Stimulated activated memory B cell treated with anti-CD40 and anti-IgM and Interleukin-4, amounts not matched to agents 10 μg/mL and 1 μg/mL and 100 μg/mL, for 72 hours (primary cell): ENCODE data around the gene FAF2.
"Not testable (repeated sequence)": the region's sequence is repeated elsewhere in the genome, so short reads cannot be mapped to it uniquely, and the experiment has no call there.

ENCODE experiments used
- ATAC-seq: fragments of 150-1000 bp; cut with Tn5 transposase; 2 replicates; pipeline ENCODE4 v1.10.0; 2021
- H3K27ac Mint-ChIP-seq: one replicate; pipeline ENCODE4 v1.8.0; 2022; ENCODE audit warnings: mild to moderate bottlenecking, mixed read lengths
- H3K27me3 Mint-ChIP-seq: one replicate; pipeline ENCODE4 v1.8.0; 2022; ENCODE audit warnings: mixed read lengths
- H3K36me3 Mint-ChIP-seq: one replicate; pipeline ENCODE4 v1.8.0; 2022; ENCODE audit warnings: mixed read lengths
- H3K4me1 Mint-ChIP-seq: one replicate; pipeline ENCODE4 v1.8.0; 2022; ENCODE audit warnings: mixed read lengths
- H3K4me3 Mint-ChIP-seq: one replicate; pipeline ENCODE4 v1.8.0; 2022; ENCODE audit warnings: mild to moderate bottlenecking, moderate library complexity, mixed read lengths
- H3K9me3 Mint-ChIP-seq: one replicate; pipeline ENCODE4 v1.8.0; 2022; ENCODE audit warnings: mixed read lengths

FAF2 gene

DNA sequence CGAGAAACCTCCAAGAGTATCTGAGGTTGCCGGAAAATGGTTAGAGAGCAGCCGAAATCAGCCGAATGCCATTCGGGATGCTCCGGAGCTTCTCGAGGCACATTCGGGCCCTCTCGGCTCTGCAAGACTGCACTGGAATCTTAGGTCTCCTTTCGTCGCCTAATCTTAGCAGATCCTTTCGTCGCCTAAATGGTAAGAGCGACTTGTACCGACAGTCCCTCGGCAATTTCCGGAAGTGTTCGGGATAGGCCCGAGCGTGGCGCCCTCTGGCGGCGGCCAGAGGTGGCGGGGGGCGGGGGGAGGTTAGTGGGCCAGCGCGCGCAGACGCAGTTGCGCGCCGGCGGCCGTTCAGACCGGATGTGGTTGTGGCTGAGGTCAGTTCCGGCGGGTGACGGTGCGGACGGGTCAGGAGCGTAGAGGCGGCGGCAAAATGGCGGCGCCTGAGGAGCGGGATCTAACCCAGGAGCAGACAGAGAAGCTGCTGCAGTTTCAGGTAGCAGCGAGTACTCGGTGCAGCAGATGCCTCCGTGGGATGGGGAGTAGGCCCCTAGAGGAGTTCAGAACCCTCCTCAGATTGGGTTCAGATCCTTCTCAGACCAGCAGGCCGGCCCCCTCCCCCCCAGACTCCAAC is at the start of gene FAF2:
Gene FAF2 (plus strand): TSS at position 408 of the 631 bp plus-strand sequence. CDS start 23 bp downstream, at position 431.
- Mint-ChIP-seq H3K4me1 (peaks cover 37% of the 10 kb centered on the region), H3K27me3 (no peaks in the 10 kb centered on the region), H3K27ac (peak within 1 kb of the TSS; percentile 97), H3K9me3 (no peaks in the 10 kb centered on the region), H3K36me3 (peaks cover 8% of the 10 kb centered on the region), H3K4me3 (peak within 1 kb of the TSS; percentile 81)
- peak; percentile 98 for ATAC-seq

GRCh38 chr5:176400382-176401156 is 47.6 kb upstream of the FAF2 start:
- Mint-ChIP-seq H3K27me3 (no peaks in the 10 kb centered on the region), H3K4me1 (no peaks in the 10 kb centered on the region), H3K36me3 (peaks cover 15% of the 10 kb centered on the region), H3K27ac (no peak overlapping the region), H3K9me3 (no peaks in the 10 kb centered on the region), H3K4me3 (no peak overlapping the region)
- no peak for ATAC-seq

- no peak for ATAC-seq
- no peak overlapping the region for H3K4me3 Mint-ChIP-seq
- H3K27ac Mint-ChIP-seq: no peak overlapping the region
- H3K27me3 Mint-ChIP-seq: no peaks in the 10 kb centered on the region
- no peaks in the 10 kb centered on the region for H3K4me1 Mint-ChIP-seq
- no peaks in the 10 kb centered on the region for H3K9me3 Mint-ChIP-seq
- peaks cover 23% of the 10 kb centered on the region for H3K36me3 Mint-ChIP-seq
Measured at GRCh38 chr5:176401281-176402205, 46.6 kb upstream of the FAF2 start.

- Mint-ChIP-seq H3K27me3 (no peaks in the 10 kb centered on the region), H3K27ac (no peak overlapping the region), H3K9me3 (no peaks in the 10 kb centered on the region), H3K4me1 (peaks cover under 1% of the 10 kb centered on the region), H3K36me3 (peaks cover 19% of the 10 kb centered on the region), H3K4me3 (no peak overlapping the region)
- no peak for ATAC-seq
Measured at GRCh38 chr5:176405656-176406435, 42.3 kb upstream of the FAF2 start.

- no peaks in the 10 kb centered on the region for H3K27me3 Mint-ChIP-seq
- ATAC-seq: no peak
- no peaks in the 10 kb centered on the region for H3K9me3 Mint-ChIP-seq
- no peak overlapping the region for H3K27ac Mint-ChIP-seq
- H3K36me3 Mint-ChIP-seq: peaks cover 25% of the 10 kb centered on the region
- H3K4me1 Mint-ChIP-seq: peaks cover 8% of the 10 kb centered on the region
- H3K4me3 Mint-ChIP-seq: no peak overlapping the region
Measured at GRCh38 chr5:176406436-176407052, 41.6 kb upstream of the FAF2 start.

GRCh38 chr5:176407456-176408251 is 40.5 kb upstream of the FAF2 start:
- no peak for ATAC-seq
- Mint-ChIP-seq H3K27me3 (no peaks in the 10 kb centered on the region), H3K4me3 (no peak overlapping the region), H3K4me1 (peaks cover 16% of the 10 kb centered on the region), H3K36me3 (peaks cover 25% of the 10 kb centered on the region), H3K9me3 (no peaks in the 10 kb centered on the region), H3K27ac (no peak overlapping the region)

GRCh38 chr5:176408252-176408573 is 40.0 kb upstream of the FAF2 start:
- not testable (repeated sequence) for H3K27ac Mint-ChIP-seq, ATAC-seq, H3K27me3 Mint-ChIP-seq, H3K9me3 Mint-ChIP-seq, H3K4me3 Mint-ChIP-seq
- Mint-ChIP-seq H3K4me1 (peaks cover 21% of the 10 kb centered on the region), H3K36me3 (peaks cover 25% of the 10 kb centered on the region)

DNA sequence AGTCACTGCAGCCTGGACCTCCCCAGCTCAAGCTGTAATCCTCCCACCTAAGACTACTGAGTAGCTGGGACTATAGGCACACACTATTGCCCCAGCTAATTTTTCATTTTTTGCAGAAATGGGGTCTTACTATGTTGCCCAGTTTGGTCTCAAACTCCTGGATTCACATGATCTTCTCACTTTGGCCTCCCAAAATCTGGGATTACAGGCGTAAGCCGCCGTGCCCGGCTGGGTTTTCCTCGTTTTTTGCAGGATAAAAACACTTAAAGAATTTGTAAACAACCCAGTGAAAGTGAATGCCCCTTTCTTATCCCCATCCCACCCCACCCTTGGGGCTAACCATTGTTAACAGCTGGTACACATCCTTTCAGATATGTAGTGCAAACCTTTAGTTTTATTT is 39.6 kb upstream of the FAF2 start:
- peaks cover 22% of the 10 kb centered on the region for H3K4me1 Mint-ChIP-seq
- peaks cover 25% of the 10 kb centered on the region for H3K36me3 Mint-ChIP-seq
- no peaks in the 10 kb centered on the region for H3K27me3 Mint-ChIP-seq
- H3K4me3 Mint-ChIP-seq: no peak overlapping the region
- no peak for ATAC-seq
- H3K27ac Mint-ChIP-seq: no peak overlapping the region
- no peaks in the 10 kb centered on the region for H3K9me3 Mint-ChIP-seq

DNA sequence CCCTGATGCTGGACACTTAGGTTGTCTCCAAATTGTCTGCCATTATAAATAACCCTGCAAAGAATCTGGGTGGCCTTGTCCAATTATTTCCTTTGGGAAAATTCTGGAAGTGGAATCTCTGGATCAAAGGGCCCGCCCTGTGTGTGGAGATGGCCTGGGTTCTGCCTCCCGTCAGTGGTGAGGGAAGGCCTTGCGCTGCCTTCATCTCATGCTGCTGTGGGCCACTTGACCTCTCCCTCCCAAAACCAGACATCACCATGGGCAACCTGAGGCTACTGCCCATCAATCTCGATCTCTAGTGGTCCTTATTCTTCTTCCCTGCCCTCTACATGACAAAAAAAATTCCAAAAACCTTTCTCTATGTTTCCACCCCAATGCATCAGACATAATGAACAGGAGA is 38.4 kb upstream of the FAF2 start:
- peaks cover 34% of the 10 kb centered on the region for H3K4me1 Mint-ChIP-seq
- peaks cover 25% of the 10 kb centered on the region for H3K36me3 Mint-ChIP-seq
- no peaks in the 10 kb centered on the region for H3K27me3 Mint-ChIP-seq
- no peak for ATAC-seq
- H3K27ac Mint-ChIP-seq: no peak overlapping the region
- H3K4me3 Mint-ChIP-seq: no peak overlapping the region
- no peaks in the 10 kb centered on the region for H3K9me3 Mint-ChIP-seq

GRCh38 chr5:176410486-176411180 is 37.6 kb upstream of the FAF2 start:
- no peaks in the 10 kb centered on the region for H3K9me3 Mint-ChIP-seq
- H3K27ac Mint-ChIP-seq: no peak overlapping the region
- peaks cover 25% of the 10 kb centered on the region for H3K36me3 Mint-ChIP-seq
- H3K27me3 Mint-ChIP-seq: no peaks in the 10 kb centered on the region
- ATAC-seq: no peak
- H3K4me3 Mint-ChIP-seq: no peak overlapping the region
- H3K4me1 Mint-ChIP-seq: peaks cover 43% of the 10 kb centered on the region

DNA sequence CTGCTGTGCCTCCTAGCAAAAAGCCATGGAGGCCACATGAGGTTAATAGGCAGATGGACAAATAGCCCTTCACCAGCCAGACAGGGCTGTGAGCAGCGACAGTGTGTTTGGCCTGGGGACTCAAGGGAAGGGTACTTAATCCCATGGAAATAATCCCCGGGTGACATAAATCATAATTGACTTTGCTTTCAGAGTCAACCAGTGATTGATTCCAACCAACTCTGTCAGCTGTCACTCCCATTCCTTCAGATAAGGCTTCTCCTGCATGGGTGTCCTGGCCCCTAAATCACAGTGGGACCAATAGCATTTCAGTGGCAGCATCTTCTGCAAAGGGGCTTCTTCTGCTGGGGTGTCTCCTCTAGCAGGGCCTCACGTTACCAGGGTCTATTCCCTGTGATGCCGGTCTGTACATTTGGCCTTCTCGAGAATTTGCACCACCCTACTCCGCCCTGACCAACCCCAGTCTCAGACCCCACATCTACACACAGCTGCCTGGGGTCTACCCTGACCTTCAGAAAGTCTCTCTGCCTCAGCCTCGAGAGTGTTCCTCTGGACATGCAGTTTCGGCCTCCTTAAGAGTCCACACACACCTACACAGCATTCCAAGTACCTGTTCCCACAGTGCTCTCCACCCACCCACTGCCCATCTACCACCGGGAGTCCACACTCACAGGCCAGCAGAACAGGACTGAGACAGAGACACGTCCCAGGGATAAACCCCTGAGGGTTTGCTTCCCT is 35.5 kb upstream of the FAF2 start:
- H3K27me3 Mint-ChIP-seq: no peaks in the 10 kb centered on the region
- peaks cover 18% of the 10 kb centered on the region for H3K36me3 Mint-ChIP-seq
- peaks cover 50% of the 10 kb centered on the region for H3K4me1 Mint-ChIP-seq
- no peaks in the 10 kb centered on the region for H3K9me3 Mint-ChIP-seq
- no peak overlapping the region for H3K4me3 Mint-ChIP-seq
- no peak for ATAC-seq
- H3K27ac Mint-ChIP-seq: no peak overlapping the region

DNA sequence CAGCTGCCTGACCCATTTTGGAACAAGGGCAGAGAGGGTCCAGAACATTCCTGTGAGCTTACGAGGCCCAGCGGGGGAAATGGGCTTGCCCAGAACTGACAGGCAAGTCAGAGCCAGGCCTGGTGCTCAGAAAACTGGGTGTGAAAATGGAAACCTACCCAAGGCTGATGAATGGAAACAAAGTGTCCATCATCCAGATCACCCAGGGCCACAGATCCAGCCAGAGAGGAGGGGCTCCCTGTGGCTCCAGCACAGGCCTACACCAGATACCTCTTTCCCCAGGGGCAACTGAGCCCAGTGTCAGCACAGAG is 35.0 kb upstream of the FAF2 start:
- H3K4me3 Mint-ChIP-seq: no peak overlapping the region
- ATAC-seq: no peak
- peaks cover 50% of the 10 kb centered on the region for H3K4me1 Mint-ChIP-seq
- no peaks in the 10 kb centered on the region for H3K9me3 Mint-ChIP-seq
- no peak overlapping the region for H3K27ac Mint-ChIP-seq
- H3K27me3 Mint-ChIP-seq: no peaks in the 10 kb centered on the region
- H3K36me3 Mint-ChIP-seq: peaks cover 18% of the 10 kb centered on the region

DNA sequence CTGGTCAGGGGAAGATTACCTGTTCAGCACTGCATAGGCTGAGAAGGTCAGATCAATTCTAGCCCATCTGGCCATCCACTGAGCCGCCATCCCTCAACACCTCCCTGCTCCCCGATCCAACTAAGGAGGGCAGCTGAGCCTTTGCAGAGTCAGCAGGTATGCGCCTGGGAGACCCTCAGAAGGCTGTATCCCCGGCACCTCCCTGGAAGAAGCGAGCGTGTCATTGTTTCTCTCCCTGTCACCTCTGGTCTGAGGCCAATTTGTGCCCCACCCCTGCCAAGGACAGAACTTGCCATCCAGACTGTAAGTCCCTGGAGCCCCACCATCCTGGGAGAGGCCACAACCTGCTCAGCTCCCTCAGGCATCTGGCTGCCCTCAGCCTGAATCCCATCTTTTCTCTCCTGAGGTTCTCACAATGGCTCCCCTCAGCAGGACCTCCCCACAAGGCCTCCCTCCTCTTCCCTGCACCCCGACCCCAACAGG is 34.4 kb upstream of the FAF2 start:
- no peak overlapping the region for H3K27ac Mint-ChIP-seq
- H3K9me3 Mint-ChIP-seq: no peaks in the 10 kb centered on the region
- peaks cover 18% of the 10 kb centered on the region for H3K36me3 Mint-ChIP-seq
- H3K4me1 Mint-ChIP-seq: peaks cover 50% of the 10 kb centered on the region
- H3K27me3 Mint-ChIP-seq: no peaks in the 10 kb centered on the region
- H3K4me3 Mint-ChIP-seq: no peak overlapping the region
- ATAC-seq: no peak
